IMR-90 (cell line): ENCODE measurements around the gene CEP85. TPM values are rescaled to one million over a fixed set of nuclear protein-coding genes. Genes with fewer than 3 reads are reported as not detected.

ENCODE experiments used
- ATAC-seq: fragments of 200-7000 bp; cut with Tn5 transposase; 2 replicates; pipeline ENCODE4 v1.9.1; 2020; ENCODE audit warnings: low read depth, mild to moderate bottlenecking, moderate library complexity
- BruUV-seq: library from RNA; stranded (reverse); fragments of 400-500 nt; replicated peaks from 2 replicates; lab custom pipeline; 2021; lab: Mats Ljungman, UMichigan
- CTCF ChIA-PET: fragments of 300-600 bp; formaldehyde crosslinking; extraction: SDS; loops from one replicate; lab custom pipeline; 2021; ENCODE audit warnings: antibody characterized with exemption; lab: Yijun Ruan, JAX
- POLR2A ChIA-PET: fragments of 300-600 bp; sonication (Branson Sonifier 250); formaldehyde crosslinking; loops from one replicate; lab custom pipeline; 2022; ENCODE audit warnings: antibody characterized with exemption; ENCODE audit not compliant: unreplicated experiment; lab: Charles Lee
- DNase-seq: peaks from one replicate; pipeline ENCODE4 v3.0.0; 2013
- H2AFZ ChIP-seq: replicated peaks from 2 replicates; pipeline ENCODE3; 2013; ENCODE audit warnings: low read length, mild to moderate bottlenecking; ENCODE audit not compliant: poor library complexity
- H2AK5ac ChIP-seq: 2 replicates; pipeline ENCODE4 v1.6.1; 2013; ENCODE audit warnings: low read depth, low read length, inconsistent platforms
- H2AK9ac ChIP-seq: replicated peaks from 2 replicates; pipeline ENCODE3; 2013; ENCODE audit warnings: mild to moderate bottlenecking, low read depth, low read length, moderate library complexity; ENCODE audit not compliant: poor library complexity
- H2BK120ac ChIP-seq: 2 replicates; pipeline ENCODE4 v1.6.1; 2013; ENCODE audit warnings: low read depth, low read length, inconsistent platforms
- H2BK15ac ChIP-seq: 3 replicates; pipeline ENCODE4 v1.6.1; 2013; ENCODE audit warnings: low read depth, low read length, inconsistent platforms
- H2BK20ac ChIP-seq: 2 replicates; pipeline ENCODE4 v1.6.1; 2013; ENCODE audit warnings: low read depth, mild to moderate bottlenecking, inconsistent platforms, low read length, moderate library complexity
- H2BK5ac ChIP-seq: 2 replicates; pipeline ENCODE4 v1.6.1; 2013; ENCODE audit warnings: mild to moderate bottlenecking, low read depth, low read length, inconsistent platforms; ENCODE audit not compliant: poor library complexity, severe bottlenecking
- H3K14ac ChIP-seq: replicated peaks from 2 replicates; pipeline ENCODE4 v1.6.1; 2013; ENCODE audit warnings: low read depth, low read length, inconsistent platforms
- H3K18ac ChIP-seq: 2 replicates; pipeline ENCODE4 v1.6.1; 2013; ENCODE audit warnings: low read depth, low read length, control low read depth
- H3K23ac ChIP-seq: 2 replicates; pipeline ENCODE4 v1.6.1; 2013; ENCODE audit warnings: low read depth, low read length, inconsistent platforms
- H3K27ac ChIP-seq: 2 replicates; pipeline ENCODE4 v1.5.1; 2013; ENCODE audit warnings: mild to moderate bottlenecking, control low read depth, low read length; ENCODE audit not compliant: insufficient read depth
- H3K27me3 ChIP-seq: 2 replicates; pipeline ENCODE4 v1.6.1; 2013; ENCODE audit warnings: low read length; ENCODE audit not compliant: control insufficient read depth, insufficient read depth
- H3K36me3 ChIP-seq: 2 replicates; pipeline ENCODE4 v1.6.1; 2013; ENCODE audit warnings: low read length, mixed read lengths; ENCODE audit not compliant: control insufficient read depth, insufficient read depth
- H3K4ac ChIP-seq: 2 replicates; pipeline ENCODE4 v1.6.1; 2013; ENCODE audit warnings: low read depth, low read length, inconsistent platforms
- H3K4me1 ChIP-seq: 2 replicates; pipeline ENCODE4 v1.6.1; 2013; ENCODE audit warnings: low read length, mixed read lengths; ENCODE audit not compliant: control insufficient read depth, insufficient read depth
- H3K4me2 ChIP-seq: 2 replicates; pipeline ENCODE4 v1.6.1; 2013; ENCODE audit warnings: low read depth, mild to moderate bottlenecking, control low read depth, low read length, moderate library complexity
- H3K4me3 ChIP-seq: 2 replicates; pipeline ENCODE4 v1.5.1; 2013; ENCODE audit warnings: low read depth, mild to moderate bottlenecking, control low read depth, low read length, moderate library complexity; ENCODE audit not compliant: insufficient read depth
- H3K56ac ChIP-seq: 2 replicates; pipeline ENCODE4 v1.6.1; 2013; ENCODE audit warnings: low read length, inconsistent platforms; ENCODE audit not compliant: insufficient read depth; ENCODE audit errors: extremely low read depth
- H3K79me1 ChIP-seq, 2 experiments: 2 replicates each; pipeline ENCODE4 v1.6.1; 2013; ENCODE audit warnings: low read length in 2 of 2, inconsistent platforms in 1 of 2, low read depth in 1 of 2
- H3K9ac ChIP-seq: 2 replicates; pipeline ENCODE4 v1.6.1; 2013; ENCODE audit warnings: low read depth, low read length, control low read depth
- H3K9me1 ChIP-seq: 2 replicates; pipeline ENCODE4 v1.6.1; 2013; ENCODE audit warnings: low read length, inconsistent platforms; ENCODE audit not compliant: insufficient read depth
- H3K9me3 ChIP-seq: 2 replicates; pipeline ENCODE4 v1.6.1; 2013; ENCODE audit warnings: low read length; ENCODE audit not compliant: control insufficient read depth, insufficient read depth
- H4K20me1 ChIP-seq: 2 replicates; pipeline ENCODE4 v1.6.1; 2013; ENCODE audit warnings: low read length, inconsistent platforms; ENCODE audit not compliant: insufficient read depth
- H4K5ac ChIP-seq: 2 replicates; pipeline ENCODE4 v1.6.1; 2013; ENCODE audit warnings: mild to moderate bottlenecking, low read depth, low read length, control low read depth
- H4K8ac ChIP-seq, 2 experiments: 2 replicates each; pipeline ENCODE4 v1.6.1; 2013; ENCODE audit warnings: low read depth in 2 of 2, low read length in 2 of 2, control low read depth in 1 of 2, inconsistent platforms in 1 of 2
- H4K91ac ChIP-seq: 2 replicates; pipeline ENCODE4 v1.6.1; 2013; ENCODE audit warnings: low read depth, low read length, inconsistent platforms; ENCODE audit not compliant: insufficient read depth
- BHLHE40 ChIP-seq: fragments of 150-350 bp; IDR thresholded peaks from 2 replicates; pipeline ENCODE4 v1.6.1; 2016; ENCODE audit warnings: mild to moderate bottlenecking, low read depth, low read length
- CEBPB ChIP-seq: IDR thresholded peaks from 2 replicates; pipeline ENCODE4 v1.6.1; 2012; ENCODE audit warnings: low read depth, low read length, improper control_type of control experiment
- CTCF ChIP-seq: conservative IDR thresholded peaks from 2 replicates; pipeline ENCODE4 v1.5.1; 2012; ENCODE audit warnings: mild to moderate bottlenecking, low read depth, low read length, improper control_type of control experiment
- ELK1 ChIP-seq: fragments of 150-350 bp; IDR thresholded peaks from 2 replicates; pipeline ENCODE4 v1.6.1; 2016; ENCODE audit warnings: low read depth, mild to moderate bottlenecking, low read length, moderate library complexity, borderline replicate concordance
- FOS ChIP-seq: fragments of 150-350 bp; IDR thresholded peaks from 2 replicates; pipeline ENCODE4 v1.6.1; 2016; ENCODE audit warnings: low read depth, low read length
- MAFK ChIP-seq: IDR thresholded peaks from 2 replicates; pipeline ENCODE4 v1.6.1; 2012; ENCODE audit warnings: low read depth, low read length, improper control_type of control experiment
- NFE2L2 ChIP-seq: fragments of 150-350 bp; IDR thresholded peaks from 2 replicates; pipeline ENCODE4 v1.6.1; 2016; ENCODE audit warnings: low read depth, mild to moderate bottlenecking, low read length
- POLR2A ChIP-seq: IDR thresholded peaks from 2 replicates; pipeline ENCODE4 v1.6.1; 2012; ENCODE audit warnings: mild to moderate bottlenecking, low read depth, low read length
- RFX5 ChIP-seq: IDR thresholded peaks from 2 replicates; pipeline ENCODE4 v1.8.0; 2012; ENCODE audit warnings: low read depth, mild to moderate bottlenecking, low read length, moderate library complexity
- WGBS, 2 experiments: methylation state at CpG; one replicate each; pipeline versions ENCODE4 v1.1.5 to v1.1.7; 2013; ENCODE audit warnings: missing lambda C conversion rate in 2 of 2; ENCODE audit not compliant: insufficient read length in 1 of 2; ENCODE audit errors: extremely low coverage in 2 of 2; 5-methylcytosine and 5-hydroxymethylcytosine counted together
- dilution Hi-C: fragments of 300-500 bp; cut with HindIII; formaldehyde crosslinking; loops from one replicate; pipeline ENCODE4 v1.14.3; 2018; ENCODE audit warnings: low sequenced_read_pairs; ENCODE audit not compliant: unreplicated experiment
- in situ Hi-C: fragments of 300-500 bp; cut with MboI; formaldehyde crosslinking; loops from 3 replicates; pipeline ENCODE4 v1.14.3; 2019; ENCODE audit warnings: low sequenced_read_pairs, inconsistent platforms, mixed read lengths
- intact Hi-C: fragments of 100-400 bp; cut with micrococcal nuclease; formaldehyde crosslinking; loops from 2 replicates; pipeline ENCODE4 v1.10.0; 2022
- polyA plus RNA-seq, 3 experiments: library from polyadenylated mRNA; depleted of rRNA; stranded (reverse); fragments of >200 nt; gene quantifications; 2 replicates each; pipeline ENCODE4 v1.2.3, GENCODE V29; 2012; ENCODE audit warnings: low replicate concordance in 1 of 3
- total RNA-seq: library from RNA; depleted of rRNA; stranded (reverse); fragments of >200 nt; gene quantifications from 2 replicates; pipeline ENCODE4 v1.2.3, GENCODE V29; 2012

CEP85 gene
- total and polyA plus RNA-seq, 2 of the 4 experiments (the other 2 are of a cell fraction): 11.5 to 11.8 TPM

GRCh38 chr1:26323382-26323781, 89.4 kb downstream of the CEP85 start (continued):
- no peak for TF ChIP-seq ELK1
- no peak for TF ChIP-seq FOS

- TF ChIP-seq CEBPB (no peak), BHLHE40 (no peak), FOS (no peak), RFX5 (no peak), POLR2A (no peak), ELK1 (no peak), MAFK (no peak), CTCF (no peak), NFE2L2 (no peak)
- ATAC-seq (no peak), DNase-seq (no peak)
- Histone ChIP-seq H3K4me2 (no peak overlapping the region), H3K4ac (no peak overlapping the region), H2BK20ac (no peak overlapping the region), H4K8ac (no peak overlapping the region), H3K27me3 (peaks cover 15% of the 10 kb centered on the region), H3K14ac (no peak overlapping the region), H2BK120ac (no peak overlapping the region), H3K4me3 (no peak overlapping the region), H3K56ac (no peak overlapping the region), H2BK5ac (no peak overlapping the region), H2AK5ac (no peak overlapping the region), H3K9ac (no peak overlapping the region), H3K18ac (no peak overlapping the region), H3K9me3 (no peaks in the 10 kb centered on the region), H3K4me1 (peaks cover 3% of the 10 kb centered on the region), H4K91ac (no peak overlapping the region), H2AFZ (no peak overlapping the region), H3K23ac (no peak overlapping the region), H4K20me1 (no peaks in the 10 kb centered on the region), H3K36me3 (no peaks in the 10 kb centered on the region), H2AK9ac (no peak overlapping the region), H3K79me1 (no peaks in the 10 kb centered on the region), H3K27ac (no peak overlapping the region), H2BK15ac (no peak overlapping the region), H3K9me1 (no peaks in the 10 kb centered on the region), H4K5ac (no peak overlapping the region)
- in situ Hi-C loops (no loop called here), dilution Hi-C loops (no loop called here), intact Hi-C loops (no loop called here)
- POLR2A ChIA-PET: no interaction called here
- BruUV-seq: no TSS peak
- CTCF ChIA-PET: interaction anchor here (1.7 kb wide), 1 partner anchor 155 kb away, joined by 3 read pairs; the partner anchor contains the start of gene ZNF593
- no CpG with 5 or more reads among the region's 3 CpGs for WGBS, 2 experiments
Observed at GRCh38 chr1:26324550-26324949, 90.5 kb downstream of the CEP85 start.
